ENCODE results near the gene TFAP2E.
"Not testable (repeated sequence)": the region's sequence is repeated elsewhere in the genome, so short reads cannot be mapped to it uniquely, and the experiment has no call there.

Gene TFAP2E

DNA sequence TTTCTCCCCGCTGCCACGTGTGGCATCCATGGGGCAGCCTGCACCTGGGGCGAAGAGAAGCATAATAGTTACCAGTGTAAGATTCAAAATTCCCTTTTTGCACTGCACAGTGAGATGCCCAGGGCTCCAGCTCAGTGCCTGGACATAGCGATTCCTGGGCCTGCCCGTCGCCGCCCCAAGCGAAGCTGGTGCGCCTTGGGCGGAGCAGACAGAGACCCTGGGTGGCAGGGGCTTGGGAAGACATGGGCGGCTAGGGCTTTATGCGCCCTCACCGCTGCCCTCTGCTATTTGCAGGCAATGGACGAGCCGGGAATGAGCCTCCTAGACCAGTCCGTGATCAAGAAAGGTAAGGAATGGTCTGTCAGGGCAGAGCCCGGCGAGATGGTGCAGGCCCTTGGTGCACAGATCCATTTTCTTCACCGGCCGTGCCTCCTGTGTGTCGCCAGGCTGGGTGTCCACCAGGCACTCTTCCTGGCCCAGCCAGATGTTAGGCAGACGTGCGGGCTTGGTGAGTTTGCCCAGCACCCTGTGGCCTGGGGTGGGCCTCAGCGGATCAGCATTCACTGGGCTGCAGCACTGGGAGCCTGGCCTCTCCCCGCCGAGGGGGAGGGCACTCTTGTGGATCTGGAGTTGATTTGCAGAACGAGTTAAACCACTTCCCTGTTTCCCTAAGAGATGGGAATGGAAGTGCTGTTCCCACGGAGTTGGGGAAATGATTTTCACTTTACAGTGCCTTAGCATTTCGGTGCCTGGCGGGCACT, 1.7 kb downstream of the TFAP2E start:
- no peak for DNase-seq

DNA sequence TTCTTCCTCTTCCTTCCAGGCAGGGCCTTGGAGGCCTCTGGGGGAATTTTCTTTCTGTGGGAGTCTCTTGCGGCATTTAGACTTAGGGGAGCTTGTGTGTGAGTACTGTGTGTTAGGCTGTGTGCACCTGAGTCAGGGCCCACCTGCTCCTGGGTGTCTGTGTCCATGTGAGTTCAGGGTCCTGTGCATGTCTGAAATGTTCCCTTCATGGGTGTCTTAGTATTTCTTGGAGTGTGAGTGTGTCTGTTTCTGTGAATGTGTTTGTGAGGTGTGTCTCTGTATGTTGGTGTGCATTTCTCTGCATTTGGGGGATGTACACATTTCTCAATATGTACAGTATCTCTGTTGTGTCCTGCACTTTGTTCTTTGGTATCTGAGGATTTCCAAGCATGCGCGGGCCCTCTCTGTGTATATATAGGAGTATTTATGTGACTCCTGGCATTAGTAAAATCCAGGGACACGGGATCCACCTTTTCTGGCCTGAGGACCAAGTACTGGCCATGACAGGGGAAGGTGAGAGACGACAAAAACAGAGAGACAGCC, 2.4 kb downstream of the TFAP2E start:
- no peak for DNase-seq

DNA sequence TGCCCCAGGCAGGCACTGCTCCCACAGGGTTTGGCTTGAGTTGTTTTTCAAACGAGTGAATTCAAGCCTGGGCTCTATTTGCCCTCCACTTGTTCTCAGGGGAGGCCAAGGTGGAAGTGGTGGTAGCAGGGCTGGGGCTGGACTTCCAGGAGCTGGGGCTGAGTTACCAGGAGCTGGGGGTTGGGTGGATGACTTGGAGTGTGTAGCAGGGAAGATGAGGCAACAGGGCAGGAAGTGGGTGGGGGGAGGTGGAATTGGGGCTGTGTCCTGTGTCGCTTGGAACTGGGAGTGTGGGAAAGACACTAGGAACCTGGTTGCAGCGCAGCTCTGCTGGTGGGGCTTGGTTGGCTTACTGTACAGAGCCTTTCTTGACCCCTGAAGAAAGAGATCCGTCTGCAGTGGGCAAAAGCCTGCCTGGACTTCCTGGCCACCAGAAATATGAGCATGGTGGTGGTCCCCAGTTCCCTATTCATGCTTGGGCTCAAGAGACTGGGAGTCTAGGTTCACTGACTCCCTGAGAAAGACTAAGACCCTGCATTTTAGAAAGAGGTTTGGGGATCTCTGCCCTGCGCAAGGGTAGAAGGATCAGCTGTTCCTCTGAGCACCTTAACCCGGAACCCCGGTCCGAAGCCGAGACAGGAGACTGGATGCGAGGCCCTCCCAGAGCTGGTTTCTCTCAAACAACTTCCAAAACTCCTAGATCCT, 3.1 kb downstream of the TFAP2E start:
- no peak for DNase-seq

GRCh38 chr1:35576766-35577070, 3.6 kb downstream of the TFAP2E start:
- not testable (repeated sequence) for DNase-seq

DNA sequence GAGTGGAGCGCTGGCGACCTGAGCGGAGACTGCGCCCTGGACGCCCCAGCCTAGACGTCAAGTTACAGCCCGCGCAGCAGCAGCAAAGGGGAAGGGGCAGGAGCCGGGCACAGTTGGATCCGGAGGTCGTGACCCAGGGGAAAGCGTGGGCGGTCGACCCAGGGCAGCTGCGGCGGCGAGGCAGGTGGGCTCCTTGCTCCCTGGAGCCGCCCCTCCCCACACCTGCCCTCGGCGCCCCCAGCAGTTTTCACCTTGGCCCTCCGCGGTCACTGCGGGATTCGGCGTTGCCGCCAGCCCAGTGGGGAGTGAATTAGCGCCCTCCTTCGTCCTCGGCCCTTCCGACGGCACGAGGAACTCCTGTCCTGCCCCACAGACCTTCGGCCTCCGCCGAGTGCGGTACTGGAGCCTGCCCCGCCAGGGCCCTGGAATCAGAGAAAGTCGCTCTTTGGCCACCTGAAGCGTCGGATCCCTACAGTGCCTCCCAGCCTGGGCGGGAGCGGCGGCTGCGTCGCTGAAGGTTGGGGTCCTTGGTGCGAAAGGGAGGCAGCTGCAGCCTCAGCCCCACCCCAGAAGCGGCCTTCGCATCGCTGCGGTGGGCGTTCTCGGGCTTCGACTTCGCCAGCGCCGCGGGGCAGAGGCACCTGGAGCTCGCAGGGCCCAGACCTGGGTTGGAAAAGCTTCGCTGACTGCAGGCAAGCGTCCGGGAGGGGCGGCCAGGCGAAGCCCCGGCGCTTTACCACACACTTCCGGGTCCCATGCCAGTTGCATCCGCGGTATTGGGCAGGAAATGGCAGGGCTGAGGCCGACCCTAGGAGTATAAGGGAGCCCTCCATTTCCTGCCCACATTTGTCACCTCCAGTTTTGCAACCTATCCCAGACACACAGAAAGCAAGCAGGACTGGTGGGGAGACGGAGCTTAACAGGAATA, 4.2 kb downstream of the TFAP2E start:
- DNase-seq, result no peak

DNA sequence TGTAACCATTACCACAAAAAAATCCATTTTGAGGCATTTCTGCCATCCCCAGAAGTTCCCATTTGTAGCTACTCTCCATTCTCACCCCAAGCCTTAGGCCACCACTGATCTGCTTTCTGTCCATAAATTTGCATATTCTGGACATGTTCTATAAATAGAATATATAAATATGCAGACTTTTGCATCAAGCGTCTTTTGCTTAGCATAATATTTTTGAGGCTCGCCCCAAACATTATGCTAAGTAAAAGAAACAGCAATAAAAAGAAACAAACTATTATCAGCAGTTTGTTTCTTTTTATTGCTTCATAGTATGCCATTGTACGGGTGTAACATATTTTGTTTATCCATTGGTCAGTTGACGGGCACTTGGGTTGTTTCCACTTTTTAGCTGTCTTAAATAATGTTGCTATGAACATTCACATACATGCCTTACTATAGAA, 7.9 kb downstream of the TFAP2E start:
- no peak for DNase-seq

GRCh38 chr1:35581621-35582020, 8.5 kb downstream of the TFAP2E start:
- not testable (repeated sequence) for DNase-seq

GRCh38 chr1:35585281-35585680, 12.2 kb downstream of the TFAP2E start:
- DNase-seq, result no peak

GRCh38 chr1:35585805-35586204, 12.7 kb downstream of the TFAP2E start:
- not testable (repeated sequence) for DNase-seq

GRCh38 chr1:35586808-35587207, 13.7 kb downstream of the TFAP2E start:
- no peak for DNase-seq

- DNase-seq, result no peak
Measured at GRCh38 chr1:35587736-35588135, 14.6 kb downstream of the TFAP2E start.

GRCh38 chr1:35588197-35588910, 15.2 kb downstream of the TFAP2E start:
- no peak for DNase-seq

DNA sequence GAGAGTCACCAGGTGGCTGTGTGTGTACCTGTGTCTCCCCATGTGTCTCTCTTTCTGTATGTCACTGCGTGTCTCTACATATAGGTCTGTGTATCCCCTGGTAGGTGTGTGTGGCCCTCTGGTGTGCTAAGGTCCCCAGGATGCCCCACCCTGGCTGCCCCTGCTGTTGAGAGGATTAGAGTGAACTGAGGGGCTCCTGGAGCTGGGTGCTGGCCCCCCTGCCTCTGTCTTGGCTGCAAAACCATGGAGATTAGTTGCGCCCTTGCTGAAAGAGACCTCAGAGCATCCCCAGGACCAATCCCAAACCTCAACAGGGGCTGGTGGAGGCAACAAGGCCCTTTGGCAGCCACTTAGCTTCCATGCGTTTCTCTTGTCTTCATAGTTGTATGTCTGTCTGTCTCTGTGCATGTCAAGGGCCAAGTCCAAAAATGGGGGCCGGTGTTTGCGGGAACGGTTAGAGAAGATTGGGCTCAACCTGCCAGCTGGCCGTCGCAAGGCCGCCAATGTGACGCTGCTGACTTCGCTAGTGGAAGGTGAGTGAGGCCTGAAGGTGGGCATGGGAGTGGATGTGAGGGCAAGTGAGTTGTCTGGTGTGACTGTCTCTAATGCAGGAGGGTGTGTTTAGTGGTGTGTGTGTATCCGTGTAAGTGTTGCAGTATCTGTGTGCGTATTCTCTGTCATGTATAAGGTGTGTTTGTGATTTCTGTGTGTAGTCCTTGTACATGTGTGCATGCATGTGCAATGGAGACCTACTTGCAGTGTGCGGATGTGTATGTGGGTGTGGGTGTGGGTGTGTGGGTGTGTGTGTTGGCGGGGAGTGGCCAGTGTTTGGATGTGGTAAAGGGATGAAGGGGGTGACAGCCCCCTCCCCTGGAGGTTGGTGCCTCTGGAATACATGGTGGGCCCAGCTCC, 16.7 kb downstream of the TFAP2E start:
- no peak for DNase-seq

GRCh38 chr1:35590476-35591040, 17.4 kb downstream of the TFAP2E start:
- DNase-seq, result no peak

DNA sequence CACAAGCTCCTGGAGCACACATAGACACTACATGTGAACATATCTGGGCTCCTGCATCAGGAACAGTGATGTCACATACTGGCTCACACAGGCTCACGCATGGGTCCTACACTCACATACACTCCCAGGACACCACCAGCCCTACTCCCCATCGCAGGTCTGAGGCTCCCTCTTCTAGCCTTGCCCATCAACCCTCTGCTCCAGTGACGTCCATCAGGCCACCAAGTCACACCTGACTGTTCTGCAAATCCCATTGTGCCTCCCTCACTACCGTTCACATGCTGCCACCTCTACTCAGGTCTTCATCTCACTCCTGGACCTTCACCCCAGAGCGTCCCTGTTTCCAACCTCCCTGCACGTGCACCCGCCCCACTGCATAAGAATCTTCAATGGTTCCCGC, 18.1 kb downstream of the TFAP2E start:
- no peak for DNase-seq

GRCh38 chr1:35592991-35593769, 20.1 kb downstream of the TFAP2E start:
- no peak for DNase-seq

GRCh38 chr1:35594005-35594760, 21.1 kb downstream of the TFAP2E start:
- DNase-seq, result no peak

DNA sequence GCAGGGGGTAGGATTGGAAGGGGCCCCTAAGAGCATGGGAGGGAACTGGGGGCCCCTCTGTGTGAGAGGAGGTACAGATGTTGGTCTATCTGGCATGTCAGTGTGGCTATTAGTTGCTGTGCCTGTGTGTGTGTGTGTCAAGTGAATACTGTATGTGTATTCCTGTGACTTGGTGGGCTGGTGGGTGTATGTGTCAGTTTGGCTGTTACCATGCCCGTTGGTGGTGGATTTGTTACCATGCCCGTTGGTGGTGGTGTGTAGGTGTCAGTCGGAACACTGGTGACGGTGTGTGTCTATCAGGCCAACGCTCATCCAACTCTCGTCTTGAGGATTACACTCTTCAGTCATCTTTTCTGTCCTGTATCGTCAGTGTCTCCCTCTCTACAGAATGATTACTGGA, 22.6 kb downstream of the TFAP2E start:
- DNase-seq, result no peak

- no peak for DNase-seq
Measured at GRCh38 chr1:35597870-35598269, 24.8 kb downstream of the TFAP2E start.

Data from NCI-H1092 treated with DMSO at 0.1 percent for 48 hours (cell line).